K562 (cell line): ENCODE results near the gene CHAF1A. TPM values are rescaled to one million over a fixed set of nuclear protein-coding genes. Genes with fewer than 3 reads are reported as not detected.
A peak's percentile ranks its signal among the peaks of the same experiment; 100 is the strongest.

Experiments
- ATAC-seq: fragments of 200-7000 bp; cut with Tn5 transposase; 3 replicates; pipeline ENCODE4 v1.9.1; 2020; ENCODE audit warnings: moderate library complexity
- BruUV-seq: library from RNA; stranded (reverse); fragments of 400-500 nt; replicated peaks from 2 replicates; lab custom pipeline; 2021; lab: Mats Ljungman, UMichigan
- CTCF ChIA-PET: fragments of 300-600 bp; formaldehyde crosslinking; extraction: SDS; loops from one replicate; lab custom pipeline; 2021; ENCODE audit warnings: low intra/inter-chr PET ratio; lab: Yijun Ruan, JAX
- POLR2A ChIA-PET: fragments of 300-600, 350-650 bp; sonication (Branson Sonifier 250); formaldehyde crosslinking; extraction: SDS; loops from one replicate; lab custom pipeline; 2021; ENCODE audit warnings: antibody characterized with exemption, inconsistent platforms; lab: Yijun Ruan, JAX
- DNase-seq, 4 experiments: peaks; one replicate each; pipeline versions ENCODE4 v3.0.0 to v3.0.0-alpha.2; 2011 to 2018; ENCODE audit warnings: low spot score in 3 of 4, mixed read lengths in 3 of 4; ENCODE audit errors: extremely low read depth in 1 of 4
- FAIRE-seq: peaks from 2 replicates; lab custom pipeline; 2011; peaks lifted over from hg19 to GRCh38; lab: Jason Lieb, UNC
- H2AFZ ChIP-seq: 2 replicates; pipeline ENCODE4 v1.6.0; 2011; ENCODE audit warnings: low read depth, low read length, control low read depth, inconsistent platforms
- H3K27ac ChIP-seq: fragments of 200-600 bp; 3 replicates; pipeline ENCODE4 v1.8.0; 2011; ENCODE audit warnings: low read depth, mild to moderate bottlenecking, control low read depth, inconsistent platforms, low read length, moderate library complexity, mixed read lengths; ENCODE audit errors: extremely low read depth
- H3K27me3 ChIP-seq, 2 experiments: fragments of 300-600 bp in 1 of 2; 2 replicates in 1 of 2; 3 replicates in 1 of 2; pipeline versions ENCODE4 v1.6.0 to v1.8.0; 2011; ENCODE audit warnings: inconsistent platforms in 2 of 2, low read length in 2 of 2, mild to moderate bottlenecking in 1 of 2, mixed read lengths in 1 of 2, moderate library complexity in 1 of 2; ENCODE audit not compliant: control insufficient read depth in 2 of 2, insufficient read depth in 2 of 2
- H3K36me3 ChIP-seq: fragments of 300-600 bp; 3 replicates; pipeline ENCODE4 v1.8.0; 2011; ENCODE audit warnings: mild to moderate bottlenecking, low read length, inconsistent platforms; ENCODE audit not compliant: control insufficient read depth, insufficient read depth
- H3K4me1 ChIP-seq, 2 experiments: fragments of 200-600 bp in 1 of 2; replicated peaks in 1 of 2; 2 replicates in 1 of 2; 3 replicates in 1 of 2; pipeline versions ENCODE4 v1.5.1 to v1.8.0; 2011; ENCODE audit warnings: inconsistent platforms in 2 of 2, low read length in 2 of 2, mild to moderate bottlenecking in 1 of 2, mixed read lengths in 1 of 2, moderate library complexity in 1 of 2; ENCODE audit not compliant: control insufficient read depth in 2 of 2, insufficient read depth in 2 of 2
- H3K4me2 ChIP-seq: 2 replicates; pipeline ENCODE4 v1.6.1; 2011; ENCODE audit warnings: low read length, control low read depth, inconsistent platforms, mixed read lengths; ENCODE audit not compliant: insufficient read depth
- H3K4me3 ChIP-seq: fragments of 200-600 bp; sonication (generic), shearing (Covaris generic); 2 replicates; pipeline ENCODE4 v1.5.1; 2016; ENCODE audit warnings: control low read depth, inconsistent platforms
- H3K79me2 ChIP-seq: fragments of 200-600 bp; 3 replicates; pipeline ENCODE4 v1.8.0; 2011; ENCODE audit warnings: low read length, inconsistent platforms; ENCODE audit not compliant: control insufficient read depth, insufficient read depth
- H3K9ac ChIP-seq, 2 experiments: 2 replicates each; pipeline versions ENCODE4 v1.6.0 to v1.6.1; 2011; ENCODE audit warnings: low read depth in 2 of 2, low read length in 2 of 2, control low read depth in 1 of 2, inconsistent platforms in 1 of 2, mild to moderate bottlenecking in 1 of 2, mixed read lengths in 1 of 2; ENCODE audit not compliant: insufficient read depth in 1 of 2
- H3K9me1 ChIP-seq: one replicate; pipeline ENCODE4 v1.6.0; 2011; ENCODE audit warnings: inconsistent platforms, mild to moderate bottlenecking, low read length, moderate library complexity; ENCODE audit not compliant: control insufficient read depth, insufficient read depth
- H3K9me3 ChIP-seq: replicated peaks from 2 replicates; pipeline ENCODE4 v1.5.1; 2011; ENCODE audit warnings: low read depth, low read length, inconsistent platforms; ENCODE audit not compliant: control insufficient read depth, insufficient read depth
- H4K20me1 ChIP-seq: replicated peaks from 2 replicates; pipeline ENCODE4 v1.6.1; 2011; ENCODE audit warnings: low read length, inconsistent platforms, mixed read lengths; ENCODE audit not compliant: control insufficient read depth, insufficient read depth
- CCAR2 ChIP-seq: fragments of 200-400 bp; formaldehyde crosslinking; IDR thresholded peaks from 2 replicates; pipeline ENCODE4 v1.6.1; 2017; ENCODE audit warnings: mild to moderate bottlenecking, low read depth, low read length
- FOXK2 ChIP-seq, 2 experiments: fragments of 450-650 bp; IDR thresholded peaks in 1 of 2; conservative IDR thresholded peaks in 1 of 2; 2 replicates each; pipeline ENCODE4 v1.6.1; 2016; ENCODE audit warnings: low read depth in 2 of 2, mild to moderate bottlenecking in 1 of 2
- POLR3A ChIP-seq: IDR thresholded peaks from 2 replicates; pipeline ENCODE4 v1.6.1; 2011; ENCODE audit warnings: borderline replicate concordance, mild to moderate bottlenecking, moderate library complexity; ENCODE audit not compliant: insufficient read length, insufficient read depth; ENCODE audit errors: extremely low read depth
- RERE ChIP-seq: sonication (generic); formaldehyde crosslinking; IDR thresholded peaks from 2 replicates; pipeline ENCODE4 v1.8.0; 2023; ENCODE audit warnings: missing genetic modification reagents, mild to moderate bottlenecking, borderline replicate concordance
- ZNF431 ChIP-seq: sonication (generic); formaldehyde crosslinking; IDR thresholded peaks from 2 replicates; pipeline ENCODE4 v1.8.0; 2022; ENCODE audit warnings: mild to moderate bottlenecking, missing genetic modification reagents
- WGBS: fragments of 100-300 bp; shearing (Covaris generic); methylation state at CpG from one replicate; pipeline ENCODE4 v1.1.6; 2016; ENCODE audit warnings: low coverage, mixed read lengths; ENCODE audit not compliant: insufficient coverage; ENCODE audit errors: missing lambda C conversion rate; 5-methylcytosine and 5-hydroxymethylcytosine counted together
- in situ Hi-C: fragments of 300-500 bp; cut with MboI; formaldehyde crosslinking; loops from 4 replicates; pipeline ENCODE4 v1.15.0; 2018; ENCODE audit warnings: inconsistent platforms, mixed read lengths
- intact Hi-C: fragments of 100-400 bp; cut with micrococcal nuclease; formaldehyde crosslinking; loops from 2 replicates; pipeline ENCODE4 v1.14.2; 2022
- polyA plus RNA-seq, 8 experiments: library from polyadenylated mRNA; depleted of rRNA in 4 of 8; stranded (reverse) in 5 of 8; unstranded in 3 of 8; fragments of >200 nt; fragmentation: Nextera tagmentation in 2 of 8; fragmentation: Illumina TruSeq in 1 of 8; extraction: Ambion mirVana in 2 of 8; extraction: Trizol in 1 of 8; gene quantifications; 2 replicates each; pipeline versions ENCODE4 v1.2.1 to v1.2.3, GENCODE V29; 2011 to 2014; ENCODE audit warnings: inconsistent platforms in 1 of 8, missing spikeins in 1 of 8
- total RNA-seq, 7 experiments: library from RNA; depleted of rRNA in 6 of 7; stranded (reverse); fragments of >200 nt in 6 of 7; fragmentation: Illumina TruSeq in 2 of 7; extraction: Trizol in 2 of 7; gene quantifications; 2 replicates each; pipeline versions ENCODE4 v1.2.1 to v1.2.3, GENCODE V29; 2011 to 2021; ENCODE audit warnings: low replicate concordance in 1 of 7
- TF ChIP-seq, protein P1 (sequence below): fragments of 250-450 bp; sonication (Bioruptor Pico); IDR thresholded peaks from 2 replicates; pipeline ENCODE4 v1.8.0; 2021; ENCODE audit warnings: moderate library complexity, mild to moderate bottlenecking, inconsistent platforms
- TF ChIP-seq, protein P2 (sequence below), 2 experiments: fragments of 450-650 bp; IDR thresholded peaks; 2 replicates each; pipeline ENCODE4 v1.6.1; 2016; ENCODE audit warnings: mild to moderate bottlenecking in 2 of 2, borderline replicate concordance in 1 of 2, low read depth in 1 of 2, moderate library complexity in 1 of 2

The CHAF1A gene
- total and polyA plus RNA-seq, 9 of the 15 experiments (the other 6 are each of a cell fraction or from before 2014, with no cell fraction given) = 1.6 to 86.9 (median 45.2) TPM

GRCh38 chr19:4414800-4415321, 12.4 kb downstream of the CHAF1A start:
- ATAC-seq (no peak), DNase-seq (no peak), FAIRE-seq (no peak)
- Histone ChIP-seq H2AFZ (no peak overlapping the region), H3K4me1 (peaks cover 4 to 19% of the 10 kb centered on the region in 2 experiments; a peak in 4 of 5 replicates), H3K27ac (peak overlapping the region; percentile 62; the same call in 2 of the 3 replicates), H3K9me1 (no peaks in the 10 kb centered on the region), H3K9me3 (no peaks in the 10 kb centered on the region), H3K27me3 (no peaks in the 10 kb centered on the region), H3K36me3 (peaks cover 92% of the 10 kb centered on the region), H3K9ac (no peak overlapping the region), H3K4me2 (0 out of 2 replicates have a peak overlapping the region, but pooled peaks have one; percentile 18), H4K20me1 (peaks cover 27% of the 10 kb centered on the region), H3K79me2 (peaks cover 81% of the 10 kb centered on the region), H3K4me3 (no peak overlapping the region)
- in situ Hi-C loops (no loop called here), intact Hi-C loops (no loop called here)
- 47% methylated on average over 8 of the region's 9 CpGs for WGBS
- POLR2A ChIA-PET = interaction anchor here (0.7 to 4.7 kb wide), 11 partner anchors 8 to 143 kb away, joined by 3 to 28 read pairs (median 4); partner anchors contain the start of gene CHAF1A
- CTCF ChIA-PET = no interaction called here
- BruUV-seq = no TSS peak
- TF ChIP-seq POLR3A = no peak
- TF ChIP-seq ZNF431 (CRISPR knock-in tag) = no peak
- no peak for TF ChIP-seq FOXK2 (conservative IDR thresholded peaks at IDR 0.05 in 1 of 2, IDR thresholded peaks at IDR 0.05 in 1 of 2; ENCODE audit: low read depth in 2 of 2)
- TF ChIP-seq, protein P1, sequence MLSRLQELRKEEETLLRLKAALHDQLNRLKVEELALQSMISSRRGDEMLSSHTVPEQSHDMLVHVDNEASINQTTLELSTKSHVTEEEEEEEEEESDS (CRISPR knock-in tag) = no peak
- TF ChIP-seq RERE = no peak
- TF ChIP-seq, protein P2, sequence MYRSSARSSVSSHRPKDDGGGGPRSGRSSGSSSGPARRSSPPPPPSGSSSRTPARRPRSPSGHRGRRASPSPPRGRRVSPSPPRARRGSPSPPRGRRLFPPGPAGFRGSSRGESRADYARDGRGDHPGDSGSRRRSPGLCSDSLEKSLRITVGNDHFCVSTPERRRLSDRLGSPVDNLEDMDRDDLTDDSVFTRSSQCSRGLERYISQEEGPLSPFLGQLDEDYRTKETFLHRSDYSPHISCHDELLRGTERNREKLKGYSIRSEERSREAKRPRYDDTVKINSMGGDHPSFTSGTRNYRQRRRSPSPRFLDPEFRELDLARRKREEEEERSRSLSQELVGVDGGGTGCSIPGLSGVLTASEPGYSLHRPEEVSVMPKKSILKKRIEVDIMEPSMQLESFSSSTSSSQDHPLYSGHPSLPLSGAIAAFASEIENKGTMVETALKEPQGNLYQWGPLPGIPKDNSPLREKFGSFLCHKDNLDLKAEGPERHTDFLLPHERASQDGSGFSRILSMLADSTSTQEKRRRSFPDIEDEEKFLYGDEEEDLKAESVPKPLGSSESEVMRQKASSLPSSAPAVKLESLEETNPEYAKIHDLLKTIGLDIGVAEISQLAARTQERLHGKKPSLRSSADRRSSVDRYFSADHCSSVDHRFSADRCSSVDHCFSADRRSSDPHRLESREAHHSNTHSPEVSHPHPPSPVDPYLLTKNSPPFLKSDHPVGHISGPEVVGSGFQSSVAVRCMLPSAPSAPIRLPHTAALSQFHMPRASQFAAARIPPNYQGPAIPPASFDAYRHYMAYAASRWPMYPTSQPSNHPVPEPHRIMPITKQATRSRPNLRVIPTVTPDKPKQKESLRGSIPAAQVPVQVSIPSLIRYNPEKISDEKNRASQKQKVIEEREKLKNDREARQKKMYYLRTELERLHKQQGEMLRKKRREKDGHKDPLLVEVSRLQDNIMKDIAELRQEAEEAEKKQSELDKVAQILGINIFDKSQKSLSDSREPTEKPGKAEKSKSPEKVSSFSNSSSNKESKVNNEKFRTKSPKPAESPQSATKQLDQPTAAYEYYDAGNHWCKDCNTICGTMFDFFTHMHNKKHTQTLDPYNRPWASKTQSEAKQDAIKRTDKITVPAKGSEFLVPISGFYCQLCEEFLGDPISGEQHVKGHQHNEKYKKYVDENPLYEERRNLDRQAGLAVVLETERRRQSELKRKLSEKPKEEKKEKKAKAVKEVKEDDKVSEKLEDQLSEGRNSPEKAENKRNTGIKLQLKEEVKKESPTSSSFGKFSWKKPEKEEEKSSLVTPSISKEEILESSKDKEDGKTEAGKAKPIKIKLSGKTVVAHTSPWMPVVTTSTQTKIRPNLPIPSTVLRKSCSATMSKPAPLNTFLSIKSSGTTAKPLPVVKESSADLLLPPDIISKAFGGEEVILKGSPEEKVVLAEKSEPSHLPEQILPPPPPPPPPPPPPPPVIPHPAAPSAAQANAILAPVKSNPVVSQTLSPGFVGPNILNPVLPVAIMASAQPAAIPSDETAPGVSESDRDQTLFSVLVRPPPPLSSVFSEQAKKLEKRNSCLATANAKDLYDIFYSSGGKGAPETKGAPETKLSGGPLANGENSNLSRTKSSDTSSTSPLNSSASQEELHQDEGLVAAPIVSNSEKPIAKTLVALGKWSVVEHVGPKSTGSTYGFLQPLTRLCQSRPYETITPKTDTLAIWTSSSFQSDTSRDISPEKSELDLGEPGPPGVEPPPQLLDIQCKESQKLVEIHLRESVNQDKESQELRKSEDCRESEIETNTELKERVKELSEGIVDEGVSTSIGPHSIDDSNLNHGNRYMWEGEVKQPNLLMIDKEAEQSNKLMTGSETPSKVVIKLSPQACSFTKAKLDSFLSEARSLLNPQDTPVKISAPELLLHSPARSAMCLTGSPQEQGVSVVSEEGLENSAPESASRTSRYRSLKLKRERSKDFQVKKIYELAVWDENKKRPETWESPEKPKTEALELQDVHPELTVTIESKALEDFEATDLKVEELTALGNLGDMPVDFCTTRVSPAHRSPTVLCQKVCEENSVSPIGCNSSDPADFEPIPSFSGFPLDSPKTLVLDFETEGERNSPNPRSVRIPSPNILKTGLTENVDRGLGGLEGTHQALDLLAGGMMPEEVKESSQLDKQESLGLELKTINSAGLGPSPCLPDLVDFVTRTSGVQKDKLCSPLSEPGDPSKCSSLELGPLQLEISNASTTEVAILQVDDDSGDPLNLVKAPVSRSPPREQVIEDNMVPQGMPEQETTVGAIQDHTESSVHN (IDR thresholded peaks at IDR 0.05; ENCODE audit: borderline replicate concordance in 1 of 2, low read depth in 1 of 2) = no peak
- TF ChIP-seq CCAR2 = no peak
